Hepatocyte (in vitro differentiated cells): ENCODE data around the gene DKK3.

Source experiments
- EZH2 ChIP-seq: fragments of 200-600 bp; sonication (generic); IDR thresholded peaks from 2 replicates; pipeline ENCODE4 v1.6.1; 2016; ENCODE audit warnings: antibody characterized with exemption, mild to moderate bottlenecking, borderline replicate concordance
- EZH2phosphoT487 ChIP-seq: fragments of 200-600 bp; sonication (generic); IDR thresholded peaks from one replicate; pipeline ENCODE4 v1.6.1; 2018; ENCODE audit warnings: antibody characterized with exemption, mild to moderate bottlenecking, low read depth, moderate library complexity; ENCODE audit not compliant: unreplicated experiment, severe bottlenecking
- TF ChIP-seq, protein P1 (sequence below): fragments of 200-600 bp; sonication (generic); IDR thresholded peaks from 2 replicates; pipeline ENCODE4 v1.5.1; 2016; ENCODE audit warnings: antibody characterized with exemption, mild to moderate bottlenecking; ENCODE audit not compliant: poor library complexity

DNA sequence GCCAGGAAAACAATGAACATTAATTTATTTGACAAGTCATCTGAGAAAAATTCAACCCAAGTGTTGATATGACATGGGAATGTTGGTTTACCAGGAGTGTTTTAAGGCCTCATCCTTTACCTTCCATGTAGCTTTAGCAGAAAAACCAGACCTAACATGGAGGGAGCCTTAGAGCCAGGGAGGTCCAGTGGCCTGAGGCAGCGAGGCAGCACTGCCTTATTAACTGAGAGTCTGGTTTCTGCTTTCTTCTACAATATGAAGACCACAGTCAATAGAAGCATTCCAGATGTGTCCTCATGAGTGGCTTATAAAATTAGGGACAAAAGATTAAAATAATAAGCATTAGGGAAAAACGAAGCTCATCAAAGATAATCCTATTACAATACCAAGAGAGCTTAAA is 61.5 kb downstream of the DKK3 start:
- no peak for TF ChIP-seq EZH2
- TF ChIP-seq, protein P1, sequence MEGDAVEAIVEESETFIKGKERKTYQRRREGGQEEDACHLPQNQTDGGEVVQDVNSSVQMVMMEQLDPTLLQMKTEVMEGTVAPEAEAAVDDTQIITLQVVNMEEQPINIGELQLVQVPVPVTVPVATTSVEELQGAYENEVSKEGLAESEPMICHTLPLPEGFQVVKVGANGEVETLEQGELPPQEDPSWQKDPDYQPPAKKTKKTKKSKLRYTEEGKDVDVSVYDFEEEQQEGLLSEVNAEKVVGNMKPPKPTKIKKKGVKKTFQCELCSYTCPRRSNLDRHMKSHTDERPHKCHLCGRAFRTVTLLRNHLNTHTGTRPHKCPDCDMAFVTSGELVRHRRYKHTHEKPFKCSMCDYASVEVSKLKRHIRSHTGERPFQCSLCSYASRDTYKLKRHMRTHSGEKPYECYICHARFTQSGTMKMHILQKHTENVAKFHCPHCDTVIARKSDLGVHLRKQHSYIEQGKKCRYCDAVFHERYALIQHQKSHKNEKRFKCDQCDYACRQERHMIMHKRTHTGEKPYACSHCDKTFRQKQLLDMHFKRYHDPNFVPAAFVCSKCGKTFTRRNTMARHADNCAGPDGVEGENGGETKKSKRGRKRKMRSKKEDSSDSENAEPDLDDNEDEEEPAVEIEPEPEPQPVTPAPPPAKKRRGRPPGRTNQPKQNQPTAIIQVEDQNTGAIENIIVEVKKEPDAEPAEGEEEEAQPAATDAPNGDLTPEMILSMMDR, result no peak
- no peak for TF ChIP-seq EZH2phosphoT487
